Measurements from ENCODE around the gene IL17RE.

DNA sequence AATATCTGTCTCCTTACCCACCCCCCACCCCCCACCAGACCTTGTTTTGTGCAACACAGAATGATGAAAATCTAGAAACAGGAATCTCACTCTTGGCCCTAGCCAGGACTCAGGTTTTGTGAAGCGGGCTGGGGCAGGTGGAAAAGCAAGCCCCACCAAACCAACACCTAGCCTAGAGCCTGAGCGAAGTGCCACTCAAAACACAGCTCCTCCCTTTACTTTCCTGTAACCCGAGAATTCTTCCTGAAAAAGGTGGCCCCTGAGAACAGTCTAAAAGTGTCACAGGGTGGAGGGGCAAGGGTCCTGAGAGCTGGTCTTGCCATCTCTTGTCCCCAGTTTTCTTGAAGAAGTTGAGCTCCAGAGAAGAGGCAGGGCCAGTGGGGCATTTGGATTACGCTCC lies 41.4 kb upstream of the IL17RE start:
- TF ChIP-seq, protein P1, sequence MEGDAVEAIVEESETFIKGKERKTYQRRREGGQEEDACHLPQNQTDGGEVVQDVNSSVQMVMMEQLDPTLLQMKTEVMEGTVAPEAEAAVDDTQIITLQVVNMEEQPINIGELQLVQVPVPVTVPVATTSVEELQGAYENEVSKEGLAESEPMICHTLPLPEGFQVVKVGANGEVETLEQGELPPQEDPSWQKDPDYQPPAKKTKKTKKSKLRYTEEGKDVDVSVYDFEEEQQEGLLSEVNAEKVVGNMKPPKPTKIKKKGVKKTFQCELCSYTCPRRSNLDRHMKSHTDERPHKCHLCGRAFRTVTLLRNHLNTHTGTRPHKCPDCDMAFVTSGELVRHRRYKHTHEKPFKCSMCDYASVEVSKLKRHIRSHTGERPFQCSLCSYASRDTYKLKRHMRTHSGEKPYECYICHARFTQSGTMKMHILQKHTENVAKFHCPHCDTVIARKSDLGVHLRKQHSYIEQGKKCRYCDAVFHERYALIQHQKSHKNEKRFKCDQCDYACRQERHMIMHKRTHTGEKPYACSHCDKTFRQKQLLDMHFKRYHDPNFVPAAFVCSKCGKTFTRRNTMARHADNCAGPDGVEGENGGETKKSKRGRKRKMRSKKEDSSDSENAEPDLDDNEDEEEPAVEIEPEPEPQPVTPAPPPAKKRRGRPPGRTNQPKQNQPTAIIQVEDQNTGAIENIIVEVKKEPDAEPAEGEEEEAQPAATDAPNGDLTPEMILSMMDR (IDR thresholded peaks at IDR 0.05) = no peak
- no peak for TF ChIP-seq POLR2A (IDR thresholded peaks at IDR 0.05)

All from breast epithelium (tissue), 3 donors.